Loucy (cell line): ENCODE measurements around the gene UQCC2.

Experiments used
- H2AFZ ChIP-seq: fragments of 200-600 bp; sonication (generic); 2 replicates; pipeline ENCODE4 v1.6.0; 2016; ENCODE audit warnings: antibody characterized with exemption, mild to moderate bottlenecking, low read length, moderate library complexity
- H3F3A ChIP-seq: fragments of 200-600 bp; 2 replicates; pipeline ENCODE4 v1.6.0; 2016; ENCODE audit warnings: antibody characterized with exemption, low read depth, mild to moderate bottlenecking
- H3K27me3 ChIP-seq: fragments of 200-600 bp; sonication (generic); 2 replicates; pipeline ENCODE4 v1.6.1; 2014; ENCODE audit warnings: low read length, mild to moderate bottlenecking; ENCODE audit not compliant: insufficient read depth, poor library complexity, severe bottlenecking
- H3K36me3 ChIP-seq: fragments of 200-600 bp; sonication (generic); 2 replicates; pipeline ENCODE4 v1.6.1; 2016; ENCODE audit warnings: low read length; ENCODE audit not compliant: insufficient read depth
- H3K4me1 ChIP-seq: fragments of 200-600 bp; sonication (generic); 2 replicates; pipeline ENCODE4 v1.5.1; 2014; ENCODE audit warnings: low read length, mild to moderate bottlenecking; ENCODE audit not compliant: insufficient read depth, poor library complexity, severe bottlenecking
- H3K4me2 ChIP-seq: fragments of 200-600 bp; sonication (generic); 2 replicates; pipeline ENCODE4 v1.6.0; 2014; ENCODE audit warnings: antibody characterized with exemption, low read length, low read depth, mild to moderate bottlenecking; ENCODE audit not compliant: poor library complexity, severe bottlenecking
- H3K4me3 ChIP-seq: fragments of 200-600 bp; sonication (generic); 2 replicates; pipeline ENCODE4 v1.5.1; 2014; ENCODE audit warnings: low read length, mild to moderate bottlenecking, mixed read lengths; ENCODE audit not compliant: poor library complexity, severe bottlenecking
- H3K79me2 ChIP-seq: fragments of 200-600 bp; sonication (generic); 2 replicates; pipeline ENCODE4 v1.6.1; 2014; ENCODE audit warnings: low read length; ENCODE audit not compliant: insufficient read depth
- H3K9ac ChIP-seq: fragments of 200-600 bp; sonication (generic); 2 replicates; pipeline ENCODE4 v1.6.0; 2014; ENCODE audit warnings: mild to moderate bottlenecking, low read depth, low read length, moderate library complexity; ENCODE audit not compliant: poor library complexity, severe bottlenecking
- H3K9me2 ChIP-seq: fragments of 200-600 bp; sonication (generic); replicated peaks from 2 replicates; pipeline ENCODE4 v1.6.1; 2016; ENCODE audit warnings: low read depth, low read length, mixed read lengths
- H3K9me3 ChIP-seq: fragments of 200-600 bp; sonication (generic); 2 replicates; pipeline ENCODE4 v1.6.1; 2014; ENCODE audit warnings: mild to moderate bottlenecking, antibody characterized with exemption, low read length, low read depth; ENCODE audit not compliant: insufficient read depth
- H4K20me1 ChIP-seq: fragments of 200-600 bp; sonication (generic); 2 replicates; pipeline ENCODE4 v1.6.0; 2014; ENCODE audit warnings: antibody characterized with exemption, low read length, mild to moderate bottlenecking; ENCODE audit not compliant: insufficient read depth, poor library complexity, severe bottlenecking
- CTCF ChIP-seq: fragments of 200-600 bp; sonication (generic); conservative IDR thresholded peaks from 2 replicates; pipeline ENCODE4 v1.5.1; 2014; ENCODE audit warnings: mild to moderate bottlenecking, antibody characterized with exemption, low read length
- EZH2phosphoT487 ChIP-seq: fragments of 200-600 bp; IDR thresholded peaks from 2 replicates; pipeline ENCODE4 v1.6.1; 2018; ENCODE audit warnings: antibody characterized with exemption, mild to moderate bottlenecking, moderate library complexity, borderline replicate concordance

The UQCC2 gene

GRCh38 chr6:33727932-33728331, 16.4 kb upstream of the UQCC2 start:
- Histone ChIP-seq H3K9me2 (no peaks in the 10 kb centered on the region), H3K4me1 (peaks cover 4% of the 10 kb centered on the region), H3K4me2 (no peak overlapping the region), H3K9me3 (no peaks in the 10 kb centered on the region), H3K4me3 (no peak overlapping the region), H3K79me2 (no peaks in the 10 kb centered on the region), H3K36me3 (no peaks in the 10 kb centered on the region), H3F3A (no peaks in the 10 kb centered on the region), H4K20me1 (no peaks in the 10 kb centered on the region), H3K27me3 (no peaks in the 10 kb centered on the region), H2AFZ (no peak overlapping the region), H3K9ac (no peak overlapping the region)
- TF ChIP-seq EZH2phosphoT487 = no peak
- no peak for TF ChIP-seq CTCF

GRCh38 chr6:33727126-33727525, 15.6 kb upstream of the UQCC2 start:
- Histone ChIP-seq H3K4me1 (peaks cover 4% of the 10 kb centered on the region), H3K9me3 (no peaks in the 10 kb centered on the region), H3K4me3 (no peak overlapping the region), H3K36me3 (no peaks in the 10 kb centered on the region), H3F3A (no peaks in the 10 kb centered on the region), H3K9me2 (no peaks in the 10 kb centered on the region), H4K20me1 (no peaks in the 10 kb centered on the region), H3K79me2 (no peaks in the 10 kb centered on the region), H3K9ac (no peak overlapping the region), H3K4me2 (no peak overlapping the region), H2AFZ (no peak overlapping the region), H3K27me3 (no peaks in the 10 kb centered on the region)
- TF ChIP-seq EZH2phosphoT487 (no peak), CTCF (no peak)

GRCh38 chr6:33726696-33727095, 15.2 kb upstream of the UQCC2 start:
- no peak overlapping the region for H2AFZ ChIP-seq
- H3K4me1 ChIP-seq = peaks cover 4% of the 10 kb centered on the region
- H3K9ac ChIP-seq = no peak overlapping the region
- no peaks in the 10 kb centered on the region for H3K9me3 ChIP-seq
- no peak overlapping the region for H3K4me2 ChIP-seq
- no peaks in the 10 kb centered on the region for H3F3A ChIP-seq
- no peaks in the 10 kb centered on the region for H3K9me2 ChIP-seq
- no peak for TF ChIP-seq EZH2phosphoT487
- TF ChIP-seq CTCF = no peak
- no peaks in the 10 kb centered on the region for H3K27me3 ChIP-seq
- H3K79me2 ChIP-seq = no peaks in the 10 kb centered on the region
- no peak overlapping the region for H3K4me3 ChIP-seq
- no peaks in the 10 kb centered on the region for H3K36me3 ChIP-seq
- no peaks in the 10 kb centered on the region for H4K20me1 ChIP-seq
